Mucosa of rectum (tissue), 2 donors: ENCODE data around the gene IGSF21.

Source experiments
- H3K27ac ChIP-seq, 2 donors: one replicate each; pipeline ENCODE4 v1.7.0; 2013; ENCODE audit warnings: inconsistent platforms in 2 of 2, low read depth in 2 of 2, low read length in 2 of 2
- H3K27me3 ChIP-seq, 2 donors: one replicate each; pipeline ENCODE4 v1.7.0; 2013; ENCODE audit warnings: low read length in 2 of 2; ENCODE audit not compliant: control insufficient read depth in 2 of 2, insufficient read depth in 2 of 2
- H3K36me3 ChIP-seq, 2 donors: one replicate each; pipeline ENCODE4 v1.7.0; 2013; ENCODE audit warnings: low read length in 2 of 2; ENCODE audit not compliant: control insufficient read depth in 2 of 2, insufficient read depth in 2 of 2
- H3K4me1 ChIP-seq, 2 donors: one replicate each; pipeline ENCODE4 v1.7.0; 2013; ENCODE audit warnings: low read length in 2 of 2, mild to moderate bottlenecking in 1 of 2; ENCODE audit not compliant: control insufficient read depth in 2 of 2, insufficient read depth in 2 of 2
- H3K4me3 ChIP-seq, 2 donors: one replicate each; pipeline ENCODE4 v1.7.0; 2013; ENCODE audit warnings: low read length in 2 of 2
- H3K9ac ChIP-seq, 2 donors: one replicate each; pipeline ENCODE4 v1.7.0; 2013; ENCODE audit warnings: low read length in 2 of 2, low read depth in 1 of 2, mild to moderate bottlenecking in 1 of 2
- H3K9me3 ChIP-seq, 2 donors: one replicate each; pipeline ENCODE4 v1.7.0; 2013; ENCODE audit warnings: low read length in 2 of 2; ENCODE audit not compliant: control insufficient read depth in 2 of 2
- donor health status: healthy.
- donor health status: Normal muscosa, but diverticular disease.

Gene IGSF21

GRCh38 chr1:18107369-18108298 lies at the start of gene IGSF21:
Gene IGSF21, plus strand, starts transcription at chr1:18107798. Its CDS starts 331 bp downstream, at chr1:18108129.
- no peak within 1 kb of the TSS for H3K27ac ChIP-seq
- H3K36me3 ChIP-seq, result no peaks in the 10 kb centered on the region
- H3K9me3 ChIP-seq, result no peaks in the 10 kb centered on the region
- H3K9ac ChIP-seq, result no peak within 1 kb of the TSS
- no peak within 1 kb of the TSS for H3K4me3 ChIP-seq
- H3K27me3 ChIP-seq, result peaks cover 58 to 64% of the 10 kb centered on the region in 2 donors
- peaks cover 7 to 8% of the 10 kb centered on the region in 2 donors for H3K4me1 ChIP-seq

GRCh38 chr1:18058206-18058921 lies 49.2 kb upstream of the IGSF21 start:
- H3K4me3 ChIP-seq, result no peak overlapping the region
- no peaks in the 10 kb centered on the region for H3K9me3 ChIP-seq
- H3K27me3 ChIP-seq, result peaks cover 13 to 14% of the 10 kb centered on the region in 2 donors
- no peaks in the 10 kb centered on the region for H3K4me1 ChIP-seq
- no peak overlapping the region for H3K27ac ChIP-seq
- no peak overlapping the region for H3K9ac ChIP-seq
- no peaks in the 10 kb centered on the region for H3K36me3 ChIP-seq

GRCh38 chr1:18058981-18059605 lies 48.5 kb upstream of the IGSF21 start:
- H3K27ac ChIP-seq, result no peak overlapping the region
- no peak overlapping the region for H3K4me3 ChIP-seq
- H3K27me3 ChIP-seq, result peaks cover 14 to 15% of the 10 kb centered on the region in 2 donors
- no peaks in the 10 kb centered on the region for H3K9me3 ChIP-seq
- no peak overlapping the region for H3K9ac ChIP-seq
- no peaks in the 10 kb centered on the region for H3K36me3 ChIP-seq
- H3K4me1 ChIP-seq, result no peaks in the 10 kb centered on the region

GRCh38 chr1:18060366-18060765 lies 47.2 kb upstream of the IGSF21 start:
- no peaks in the 10 kb centered on the region for H3K36me3 ChIP-seq
- no peaks in the 10 kb centered on the region for H3K4me1 ChIP-seq
- H3K27ac ChIP-seq, result no peak overlapping the region
- no peaks in the 10 kb centered on the region for H3K9me3 ChIP-seq
- H3K27me3 ChIP-seq, result peaks cover 8 to 15% of the 10 kb centered on the region in 2 donors
- no peak overlapping the region for H3K9ac ChIP-seq
- H3K4me3 ChIP-seq, result no peak overlapping the region

- no peak overlapping the region for H3K4me3 ChIP-seq
- no peak overlapping the region for H3K27ac ChIP-seq
- no peaks in the 10 kb centered on the region for H3K9me3 ChIP-seq
- no peaks in the 10 kb centered on the region for H3K4me1 ChIP-seq
- H3K27me3 ChIP-seq, result peaks cover 11 to 15% of the 10 kb centered on the region in 2 donors
- H3K36me3 ChIP-seq, result no peaks in the 10 kb centered on the region
- no peak overlapping the region for H3K9ac ChIP-seq
Measured at GRCh38 chr1:18062185-18062584, 45.4 kb upstream of the IGSF21 start.

- H3K27me3 ChIP-seq, result peaks cover 3 to 13% of the 10 kb centered on the region in 2 donors
- H3K27ac ChIP-seq, result no peak overlapping the region
- H3K4me1 ChIP-seq, result no peaks in the 10 kb centered on the region
- no peak overlapping the region for H3K9ac ChIP-seq
- no peak overlapping the region for H3K4me3 ChIP-seq
- H3K36me3 ChIP-seq, result no peaks in the 10 kb centered on the region
- H3K9me3 ChIP-seq, result no peaks in the 10 kb centered on the region
Measured at GRCh38 chr1:18064534-18064933, 43.1 kb upstream of the IGSF21 start.

- Histone ChIP-seq H3K27ac (no peak overlapping the region), H3K9ac (no peak overlapping the region), H3K36me3 (no peaks in the 10 kb centered on the region), H3K4me3 (no peak overlapping the region), H3K9me3 (no peaks in the 10 kb centered on the region), H3K27me3 (peaks cover 3 to 13% of the 10 kb centered on the region in 2 donors), H3K4me1 (no peaks in the 10 kb centered on the region)
Measured at GRCh38 chr1:18066576-18066975, 41.0 kb upstream of the IGSF21 start.

- Histone ChIP-seq H3K9ac (no peak overlapping the region), H3K36me3 (no peaks in the 10 kb centered on the region), H3K27ac (no peak overlapping the region), H3K4me3 (no peak overlapping the region), H3K9me3 (no peaks in the 10 kb centered on the region), H3K27me3 (peaks cover 4 to 12% of the 10 kb centered on the region in 2 donors), H3K4me1 (no peaks in the 10 kb centered on the region)
Measured at GRCh38 chr1:18069903-18070302, 37.7 kb upstream of the IGSF21 start.

- Histone ChIP-seq H3K9ac (no peak overlapping the region), H3K4me1 (no peaks in the 10 kb centered on the region), H3K9me3 (no peaks in the 10 kb centered on the region), H3K27ac (no peak overlapping the region), H3K27me3 (peaks cover 7 to 9% of the 10 kb centered on the region in 2 donors), H3K36me3 (no peaks in the 10 kb centered on the region), H3K4me3 (no peak overlapping the region)
Measured at GRCh38 chr1:18072066-18072465, 35.5 kb upstream of the IGSF21 start.
